ENCODE data around the gene MYT1. TPM values are rescaled to one million over a fixed set of nuclear protein-coding genes. Genes with fewer than 3 reads are reported as not detected.

Gene MYT1
- total RNA-seq, 1 donor from 2014 or later: not detected

GRCh38 chr20:64196309-64196708 is 32.1 kb downstream of the MYT1 start:
- intact Hi-C loops (cut with DNase I): no loop called here
- peaks cover 41% of the 10 kb centered on the region for H3K27me3 ChIP-seq (ENCODE audit: low read depth)
- no peak overlapping the region for H3K27ac ChIP-seq
- H3K4me1 ChIP-seq: no peaks in the 10 kb centered on the region
- no peak overlapping the region for H3K4me3 ChIP-seq
- no peaks in the 10 kb centered on the region for H3K36me3 ChIP-seq
- DNase-seq: peak; percentile 10
- ATAC-seq: no peak
- no peak for TF ChIP-seq CTCF (IDR thresholded peaks at IDR 0.05)
- no peaks in the 10 kb centered on the region for H3K9me3 ChIP-seq

- no peaks in the 10 kb centered on the region for H3K4me1 ChIP-seq
- no peak overlapping the region for H3K4me3 ChIP-seq
- TF ChIP-seq CTCF (IDR thresholded peaks at IDR 0.05): no peak
- DNase-seq (no peak), ATAC-seq (no peak)
- no peaks in the 10 kb centered on the region for H3K9me3 ChIP-seq
- peaks cover 41% of the 10 kb centered on the region for H3K27me3 ChIP-seq (ENCODE audit: low read depth)
- no peaks in the 10 kb centered on the region for H3K36me3 ChIP-seq
- intact Hi-C loops (cut with DNase I): no loop called here
- H3K27ac ChIP-seq: no peak overlapping the region
Measured at GRCh38 chr20:64196847-64197306, 32.6 kb downstream of the MYT1 start.

GRCh38 chr20:64198347-64198746 is 34.1 kb downstream of the MYT1 start:
- ATAC-seq (no peak), DNase-seq (no peak)
- intact Hi-C loops (cut with DNase I): no loop called here

GRCh38 chr20:64199395-64199794 is 35.1 kb downstream of the MYT1 start:
- intact Hi-C loops (cut with DNase I): no loop called here
- ATAC-seq (no peak), DNase-seq (no peak)
- no peaks in the 10 kb centered on the region for H3K4me1 ChIP-seq
- H3K27me3 ChIP-seq (ENCODE audit: low read depth): peaks cover 20% of the 10 kb centered on the region
- H3K36me3 ChIP-seq: no peaks in the 10 kb centered on the region
- H3K9me3 ChIP-seq: no peaks in the 10 kb centered on the region
- TF ChIP-seq CTCF (IDR thresholded peaks at IDR 0.05): no peak
- no peak overlapping the region for H3K4me3 ChIP-seq
- H3K27ac ChIP-seq: no peak overlapping the region

More at GRCh38 chr20:64198347-64198746, 34.1 kb downstream of the MYT1 start:
- Histone ChIP-seq H3K4me3 (no peak overlapping the region), H3K27me3 (ENCODE audit: low read depth) (peaks cover 26% of the 10 kb centered on the region), H3K36me3 (no peaks in the 10 kb centered on the region), H3K27ac (no peak overlapping the region), H3K9me3 (no peaks in the 10 kb centered on the region), H3K4me1 (no peaks in the 10 kb centered on the region)
- TF ChIP-seq CTCF (IDR thresholded peaks at IDR 0.05): no peak

GRCh38 chr20:64200740-64201139 is 36.5 kb downstream of the MYT1 start:
- H3K27ac ChIP-seq: no peak overlapping the region
- intact Hi-C loops (cut with DNase I): no loop called here
- no peaks in the 10 kb centered on the region for H3K9me3 ChIP-seq
- DNase-seq (no peak), ATAC-seq (no peak)
- H3K27me3 ChIP-seq (ENCODE audit: low read depth): peaks cover 19% of the 10 kb centered on the region
- no peaks in the 10 kb centered on the region for H3K36me3 ChIP-seq
- TF ChIP-seq CTCF (IDR thresholded peaks at IDR 0.05): no peak
- H3K4me3 ChIP-seq: no peak overlapping the region
- no peaks in the 10 kb centered on the region for H3K4me1 ChIP-seq

- Histone ChIP-seq H3K4me1 (no peaks in the 10 kb centered on the region), H3K36me3 (no peaks in the 10 kb centered on the region), H3K27ac (no peak overlapping the region), H3K27me3 (ENCODE audit: low read depth) (peaks cover 18% of the 10 kb centered on the region), H3K9me3 (no peaks in the 10 kb centered on the region), H3K4me3 (no peak overlapping the region)
- ATAC-seq (no peak), DNase-seq (no peak)
- intact Hi-C loops (cut with DNase I): no loop called here
- no peak for TF ChIP-seq CTCF (IDR thresholded peaks at IDR 0.05)
Measured at GRCh38 chr20:64201653-64202052, 37.4 kb downstream of the MYT1 start.

Measured in lower lobe of right lung (tissue), 2 donors.